Posterior cingulate gyrus (tissue), 11 donors: ENCODE results near the gene ADRA2B.
"Not testable (repeated sequence)": the region's sequence is repeated elsewhere in the genome, so short reads cannot be mapped to it uniquely, and the experiment has no call there.

ENCODE experiments used
- DNase-seq, 10 donors: peaks; one replicate each; pipeline versions ENCODE4 v3.0.0 to v3.0.0-alpha.2; 2020 to 2021; ENCODE audit warnings: mixed read lengths in 3 of 10
- intact Hi-C: fragments of 100-400 bp; cut with DNase I; formaldehyde crosslinking; loops from one replicate; pipeline ENCODE4 v1.15.1; 2023

The ADRA2B gene

GRCh38 chr2:96097441-96097840 lies 18.9 kb downstream of the ADRA2B start:
- intact Hi-C loops: no loop called here
- no peak for DNase-seq

DNA sequence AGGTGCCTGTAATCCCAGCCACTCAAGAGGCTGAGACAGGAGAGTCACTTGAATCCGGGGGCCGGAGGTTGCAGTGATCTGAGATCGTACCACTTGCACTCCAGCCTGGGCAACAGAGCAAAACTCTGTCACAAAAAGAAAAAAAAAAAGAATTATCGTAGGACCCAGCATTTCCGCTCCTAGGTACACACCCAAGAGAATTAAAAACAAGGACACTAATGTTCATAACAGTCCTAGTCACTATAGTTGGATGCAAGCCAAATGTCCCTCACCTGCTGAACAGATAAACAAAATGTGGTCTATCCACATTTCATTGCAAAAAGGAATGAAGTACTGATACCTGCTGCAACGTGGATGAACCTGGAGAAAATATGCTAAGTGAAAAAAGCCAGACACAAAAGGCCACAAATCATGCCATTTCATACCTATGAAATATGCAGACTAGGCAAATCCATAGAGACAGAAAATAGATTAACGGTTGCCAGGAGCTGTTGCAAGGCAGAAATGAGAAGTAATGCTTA lies 21.2 kb downstream of the ADRA2B start:
- intact Hi-C loops: no loop called here
- peak in 2 of 10 donors; percentile 1 to 14 for DNase-seq

- peak in 3 of 10 donors; percentile 2 to 65 (median 24) for DNase-seq
- intact Hi-C loops: no loop called here
These were observed 22.8 kb downstream of the ADRA2B start for GRCh38 chr2:96093528-96093927.

- intact Hi-C loops: no loop called here
- peak in 3 of 10 donors; percentile 16 to 60 (median 31) for DNase-seq
These were observed 23.4 kb downstream of the ADRA2B start for GRCh38 chr2:96092951-96093350.

DNA sequence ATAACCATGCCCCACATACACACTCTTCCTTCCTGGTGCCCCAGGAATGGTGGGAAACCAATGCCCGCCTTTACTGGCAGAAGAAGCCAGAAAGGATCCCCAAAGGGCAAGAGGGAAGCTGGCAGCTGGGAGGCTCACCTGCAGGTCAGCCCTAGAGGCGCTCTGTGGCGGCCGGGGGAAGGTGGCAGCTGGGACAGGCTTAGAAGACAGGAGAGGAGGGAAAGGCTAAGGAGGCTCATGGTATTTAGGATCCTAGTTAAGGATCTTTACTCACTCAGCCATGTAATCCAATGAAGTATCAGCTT lies 23.8 kb downstream of the ADRA2B start:
- peak in 5 of 10 donors; percentile 3 to 59 (median 39) for DNase-seq

GRCh38 chr2:96091711-96092572 lies 24.4 kb downstream of the ADRA2B start:
- intact Hi-C loops: no loop called here
- peak in 5 of 10 donors; percentile 3 to 67 (median 54) for DNase-seq

More for the DNA sequence above, 23.8 kb downstream of the ADRA2B start:
- intact Hi-C loops: no loop called here

DNA sequence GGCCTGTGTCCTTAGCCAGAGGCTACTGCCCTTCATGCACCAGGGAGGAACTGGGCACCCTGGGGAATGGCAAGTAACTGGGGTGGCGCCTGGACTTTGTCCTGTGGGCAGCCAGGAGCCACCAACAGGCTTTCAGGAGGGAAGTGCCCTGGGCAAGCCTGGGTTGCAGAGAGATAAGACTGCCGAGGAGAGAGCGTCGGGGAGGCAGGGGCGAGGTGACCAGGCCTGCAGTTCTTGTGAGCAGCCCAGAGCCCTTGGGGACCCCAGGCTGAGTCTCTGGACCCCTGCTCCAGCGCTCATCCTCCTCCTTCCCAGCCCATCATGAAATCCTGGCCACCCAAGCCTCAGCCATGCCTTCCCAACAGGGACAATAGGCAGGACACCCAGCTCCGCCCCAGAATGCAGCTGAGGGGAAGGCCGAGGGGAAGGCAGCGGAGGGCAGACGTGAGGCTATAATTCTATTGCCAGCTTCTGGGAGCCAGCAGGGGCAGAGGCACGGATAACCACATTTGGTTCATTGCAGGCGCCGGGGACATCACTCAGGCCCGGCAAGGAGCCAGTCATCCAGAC lies 25.1 kb downstream of the ADRA2B start:
- intact Hi-C loops: no loop called here
- peak in 4 of 10 donors; percentile 2 to 78 (median 34) for DNase-seq

GRCh38 chr2:96090196-96090926 lies 26.0 kb downstream of the ADRA2B start:
- intact Hi-C loops: no loop called here
- peak in 4 of 10 donors; percentile 28 to 88 (median 64) for DNase-seq

DNA sequence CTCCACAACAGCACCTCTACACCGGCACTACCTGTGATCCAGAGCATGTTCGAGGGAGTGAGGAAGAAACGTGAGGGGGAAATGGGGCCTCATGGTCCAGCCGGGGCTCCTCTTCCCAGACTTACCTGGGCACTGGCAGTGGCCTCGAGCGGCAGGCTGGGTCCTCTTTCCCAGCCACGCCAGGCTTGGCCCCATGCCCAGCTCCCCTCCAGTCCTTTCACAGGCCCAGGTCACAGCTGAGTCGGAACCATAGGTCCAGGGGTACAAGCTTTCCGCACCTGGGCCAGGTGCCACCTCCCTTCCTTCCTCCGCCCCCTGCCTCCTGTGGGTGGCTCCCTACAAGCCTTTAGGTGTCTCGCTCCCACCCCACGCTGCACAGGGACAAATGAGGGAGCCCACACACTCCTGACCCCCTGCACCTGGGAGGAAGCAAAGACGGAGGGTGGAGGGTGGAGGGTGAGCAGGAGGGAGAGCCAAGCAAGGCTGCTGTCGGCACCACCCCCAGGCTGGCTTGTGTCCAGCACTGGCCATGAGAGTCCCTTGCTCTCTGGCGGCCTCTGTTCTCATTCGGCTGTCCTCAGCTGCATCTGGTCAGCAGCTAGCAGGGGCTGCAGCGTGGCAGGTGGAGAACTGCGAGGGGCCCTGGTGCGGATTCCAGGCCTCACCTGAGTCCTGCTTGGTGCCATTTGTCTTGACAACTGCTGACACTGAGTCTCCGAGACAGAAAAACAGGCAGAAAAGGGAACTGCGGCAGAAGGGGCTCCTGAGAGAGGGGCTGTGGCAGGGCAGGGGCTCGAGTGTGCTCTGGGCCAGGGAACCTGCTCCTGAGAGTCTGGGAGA lies 26.8 kb downstream of the ADRA2B start:
- DNase-seq: peak in 5 of 10 donors; percentile 18 to 89 (median 51)
- intact Hi-C loops: no loop called here

- DNase-seq: peak in 3 of 10 donors; percentile 7 to 76 (median 62)
- intact Hi-C loops: no loop called here
These were observed 27.7 kb downstream of the ADRA2B start for GRCh38 chr2:96088340-96089335.

GRCh38 chr2:96087130-96087529 lies 29.2 kb downstream of the ADRA2B start:
- no peak for DNase-seq
- intact Hi-C loops: no loop called here

DNA sequence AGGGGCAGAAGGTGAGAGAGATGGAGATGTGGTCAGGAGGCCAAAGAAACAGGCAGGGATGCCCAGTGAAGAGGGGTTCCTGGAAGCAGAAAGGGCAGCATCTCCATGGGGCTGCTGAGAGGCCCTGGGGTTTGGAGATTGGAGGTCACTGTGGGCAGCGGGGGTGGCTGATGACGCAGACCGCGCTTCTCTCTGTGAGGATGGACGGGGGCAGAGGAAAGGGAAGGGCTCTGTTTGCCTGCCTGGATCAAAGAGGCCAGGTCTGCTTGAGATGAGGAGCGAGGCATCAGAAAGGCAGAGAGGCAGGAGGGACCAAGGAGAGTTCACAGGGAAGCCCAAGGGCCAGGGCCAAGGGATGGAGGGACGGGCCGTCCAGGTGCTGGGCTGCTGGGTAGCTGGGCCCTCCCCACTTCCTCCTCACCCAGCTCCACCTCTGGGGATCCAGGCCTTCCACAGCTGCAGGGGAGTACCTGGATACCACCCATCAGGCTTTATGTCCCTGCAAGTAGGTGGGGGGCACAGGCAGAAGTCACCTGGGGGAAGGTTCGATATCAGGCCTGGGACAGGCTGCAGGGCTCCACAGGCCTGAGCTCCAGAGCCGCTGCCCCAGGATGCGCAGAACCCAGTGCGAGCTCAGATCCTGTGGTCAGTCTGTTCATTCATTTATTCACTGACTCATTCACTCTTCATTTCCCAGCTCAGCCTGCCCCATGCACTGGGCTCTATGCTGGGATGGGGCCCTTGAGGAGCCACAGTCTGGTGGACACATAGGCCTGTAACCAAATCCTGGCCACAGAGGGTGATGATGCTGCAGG lies 30.6 kb downstream of the ADRA2B start:
- DNase-seq: peak in 3 of 10 donors; percentile 3 to 62 (median 47)
- intact Hi-C loops: no loop called here

GRCh38 chr2:96084858-96085518 lies 31.4 kb downstream of the ADRA2B start:
- intact Hi-C loops: not testable (repeated sequence)
- DNase-seq: peak in 3 of 10 donors; percentile 3 to 44 (median 37)

GRCh38 chr2:96083989-96084857 lies 32.1 kb downstream of the ADRA2B start:
- intact Hi-C loops: no loop called here
- peak in 3 of 10 donors; percentile 1 to 70 (median 27) for DNase-seq

GRCh38 chr2:96083064-96083939 lies 33.1 kb downstream of the ADRA2B start:
- intact Hi-C loops: no loop called here
- DNase-seq: peak in 1 of 10 donors; percentile 66
